NT2/D1 (cell line): ENCODE results near the gene TMEM253.

Experiments used
- YY1 ChIP-seq: IDR thresholded peaks from 2 replicates; pipeline ENCODE4 v1.6.1; 2011; ENCODE audit not compliant: insufficient read length, insufficient read depth
- ZNF274 ChIP-seq: IDR thresholded peaks from 2 replicates; pipeline ENCODE4 v1.6.1; 2011; ENCODE audit warnings: mild to moderate bottlenecking, low read depth, low read length

DNA sequence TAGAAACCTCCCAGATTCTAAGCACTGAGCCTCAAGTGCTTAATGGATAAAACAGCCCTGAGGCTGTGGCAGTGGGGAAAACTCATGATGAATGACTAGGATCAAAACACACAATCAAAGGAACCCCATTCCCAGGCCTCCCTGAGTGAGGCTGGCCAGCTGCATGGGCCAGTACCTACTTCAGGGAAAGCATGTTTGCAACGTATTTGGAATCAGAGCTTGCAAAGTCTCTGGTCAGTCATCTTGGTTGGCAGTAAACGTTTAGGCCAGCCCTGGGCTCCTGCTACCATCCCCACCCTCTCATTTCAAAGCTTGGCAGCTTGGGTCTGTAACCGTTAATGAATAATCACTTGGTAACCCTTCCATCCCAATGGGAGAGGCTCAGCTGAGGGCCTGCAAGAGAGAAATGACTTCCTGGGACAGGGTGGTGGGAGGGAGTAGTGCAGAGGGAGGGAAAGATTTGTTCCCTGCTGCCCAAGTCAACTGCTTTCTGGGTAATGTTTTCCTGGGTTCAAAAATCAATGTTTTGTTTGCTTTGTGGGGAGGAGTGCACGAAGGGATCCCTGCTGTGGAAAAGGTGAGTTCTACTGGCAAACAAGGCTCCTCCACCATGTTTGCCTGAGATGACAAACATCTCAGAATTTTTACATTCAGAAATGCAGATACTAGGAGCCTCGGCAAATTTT is 45.3 kb upstream of the TMEM253 start:
- TF ChIP-seq YY1 (no peak), ZNF274 (no peak)
